Medulla oblongata (tissue), 1 donor: Measurements from ENCODE around the gene CAV1.

Source experiments
- DNase-seq: peaks from one replicate; pipeline ENCODE4 v3.0.0-alpha.2; 2015; ENCODE audit errors: extremely low spot score

The CAV1 gene

GRCh38 chr7:116503835-116504234 lies 21.0 kb upstream of the CAV1 start:
- DNase-seq = no peak

DNA sequence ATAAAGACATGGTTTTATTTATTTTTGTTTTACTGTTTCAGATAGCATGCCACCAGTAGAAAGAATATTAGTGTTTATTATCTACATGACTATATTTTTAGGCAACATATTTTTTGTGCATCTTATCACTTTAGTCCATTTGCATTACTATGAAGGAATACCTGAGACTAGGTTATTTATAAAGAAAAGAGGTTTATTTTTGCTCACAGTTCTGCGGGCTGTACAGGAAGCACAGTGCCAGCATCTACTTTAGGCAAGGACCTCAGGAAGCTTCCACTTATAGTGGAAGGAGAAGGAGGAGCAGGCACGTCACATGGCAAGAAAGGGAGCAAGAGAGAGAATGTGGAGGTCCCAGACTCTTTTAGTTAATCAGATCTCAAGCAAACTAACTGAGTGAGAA lies 19.6 kb upstream of the CAV1 start:
- DNase-seq = no peak

DNA sequence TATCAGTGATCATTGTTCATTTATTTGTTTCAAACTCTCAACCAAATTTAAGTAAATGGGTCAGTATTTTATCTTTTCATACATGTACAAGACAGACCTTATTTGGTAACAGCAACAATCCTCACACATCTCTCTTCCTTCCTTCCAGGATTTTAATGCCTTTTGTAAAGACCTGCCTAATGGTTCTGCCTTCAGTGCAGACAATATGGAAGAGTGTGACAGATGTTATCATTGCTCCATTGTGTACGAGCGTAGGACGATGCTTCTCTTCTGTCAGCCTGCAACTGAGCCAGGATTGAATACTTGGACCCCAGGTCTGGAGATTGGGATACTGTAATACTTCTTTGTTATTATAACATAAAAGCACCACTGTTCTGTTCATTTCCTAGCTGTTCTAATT lies 19.0 kb upstream of the CAV1 start:
- no peak for DNase-seq

GRCh38 chr7:116509982-116510579 lies 14.8 kb upstream of the CAV1 start:
- DNase-seq = no peak

GRCh38 chr7:116510795-116511194 lies 14.0 kb upstream of the CAV1 start:
- DNase-seq = no peak

- peak; percentile 69 for DNase-seq
Measured at GRCh38 chr7:116511552-116512519, 13.0 kb upstream of the CAV1 start.

DNA sequence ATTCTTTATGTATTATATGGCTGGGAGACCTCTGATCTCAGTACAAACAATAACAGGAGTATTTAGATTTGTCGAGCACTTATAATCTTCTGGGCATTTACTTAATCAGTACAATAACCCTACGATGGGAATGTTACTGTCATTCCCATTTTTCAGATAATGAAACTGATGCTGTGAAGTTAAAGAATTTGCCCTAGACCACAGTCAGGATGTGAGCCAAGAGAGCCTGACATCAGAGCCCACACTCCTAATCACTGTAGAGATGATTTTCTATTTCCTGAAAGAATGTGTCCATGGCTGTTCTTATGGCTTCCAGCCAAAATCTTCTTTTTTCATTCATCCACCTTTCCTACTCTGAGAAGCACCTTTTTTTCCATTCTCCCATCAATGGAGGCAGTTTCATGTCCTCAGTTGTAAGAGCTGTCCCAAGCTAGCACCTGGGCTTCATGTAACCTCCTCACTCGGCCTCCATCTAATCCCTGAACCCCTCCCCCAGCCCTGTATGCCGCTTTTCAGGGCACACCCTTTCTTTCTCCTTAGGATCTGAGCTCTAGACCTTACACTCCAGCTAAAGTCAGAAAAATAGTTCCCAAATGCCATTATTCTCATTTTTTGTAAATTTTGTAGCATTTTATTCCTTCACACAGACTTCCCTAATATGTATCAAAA lies 12.2 kb upstream of the CAV1 start:
- DNase-seq = no peak

- no peak for DNase-seq
Measured at GRCh38 chr7:116515584-116515983, 9.3 kb upstream of the CAV1 start.

DNA sequence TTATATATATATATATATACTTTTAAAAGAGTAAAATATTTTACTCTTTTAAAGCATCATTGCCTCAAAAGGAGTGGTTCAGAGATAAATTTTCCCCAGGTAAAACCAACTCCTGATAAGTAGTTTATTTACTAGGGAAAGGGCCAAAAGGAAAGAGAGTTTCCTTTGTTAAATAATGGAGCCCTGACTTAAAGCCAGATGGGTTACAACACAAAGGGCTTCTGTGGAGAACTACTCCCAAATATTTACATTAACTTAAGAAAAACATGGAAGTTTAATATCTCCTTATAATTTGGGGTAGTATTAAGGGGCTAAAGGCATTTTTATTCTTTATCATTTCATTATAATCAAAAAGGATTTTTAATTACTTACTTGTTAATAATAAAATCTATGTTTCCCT lies 8.5 kb upstream of the CAV1 start:
- no peak for DNase-seq

DNA sequence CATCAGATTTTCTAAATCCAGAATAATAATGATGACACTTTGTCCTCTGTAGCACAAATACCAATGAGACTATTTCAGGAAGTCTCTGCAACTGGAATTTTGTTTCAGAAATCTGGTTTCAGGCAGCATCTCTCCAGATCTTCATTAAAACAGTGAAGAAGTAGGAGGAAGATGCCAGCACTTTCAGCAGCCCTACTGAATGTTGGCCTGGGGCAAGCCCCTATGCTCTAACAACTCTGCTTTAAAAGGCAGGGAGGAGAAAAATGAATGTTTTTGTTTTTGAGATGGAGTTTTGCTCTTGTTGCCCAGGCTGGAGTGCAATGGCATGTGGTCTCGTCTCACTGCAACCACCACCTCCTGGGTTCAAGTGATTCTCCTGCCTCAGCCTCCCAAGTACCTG lies 7.2 kb upstream of the CAV1 start:
- no peak for DNase-seq

GRCh38 chr7:116518961-116519360 lies 5.9 kb upstream of the CAV1 start:
- no peak for DNase-seq

- no peak for DNase-seq
Measured at GRCh38 chr7:116521046-116521664, 3.7 kb upstream of the CAV1 start.

DNA sequence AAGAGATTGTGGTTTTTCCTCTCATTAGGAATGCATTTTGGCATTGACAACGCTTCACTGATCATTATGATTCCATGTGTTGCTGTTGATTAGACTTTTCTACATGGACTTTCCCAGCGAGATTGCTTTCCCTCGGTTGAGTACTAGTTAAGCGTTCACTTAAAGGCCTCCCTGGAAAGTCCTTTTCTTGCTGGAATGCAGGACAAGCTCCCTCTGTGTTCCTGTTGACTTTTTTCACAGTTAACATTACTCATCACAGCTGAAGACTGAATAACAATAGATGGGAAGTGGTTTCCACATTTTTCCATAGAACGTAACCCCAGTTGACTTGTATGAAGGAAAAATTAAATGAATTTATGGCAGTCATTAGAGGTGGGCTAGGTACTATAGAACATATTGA lies 2.6 kb upstream of the CAV1 start:
- no peak for DNase-seq

GRCh38 chr7:116524221-116524608 lies 621 bp upstream of the CAV1 start:
- DNase-seq = no peak

- DNase-seq = no peak
Measured at GRCh38 chr7:116525298-116525912, 569 bp downstream of the CAV1 start.

DNA sequence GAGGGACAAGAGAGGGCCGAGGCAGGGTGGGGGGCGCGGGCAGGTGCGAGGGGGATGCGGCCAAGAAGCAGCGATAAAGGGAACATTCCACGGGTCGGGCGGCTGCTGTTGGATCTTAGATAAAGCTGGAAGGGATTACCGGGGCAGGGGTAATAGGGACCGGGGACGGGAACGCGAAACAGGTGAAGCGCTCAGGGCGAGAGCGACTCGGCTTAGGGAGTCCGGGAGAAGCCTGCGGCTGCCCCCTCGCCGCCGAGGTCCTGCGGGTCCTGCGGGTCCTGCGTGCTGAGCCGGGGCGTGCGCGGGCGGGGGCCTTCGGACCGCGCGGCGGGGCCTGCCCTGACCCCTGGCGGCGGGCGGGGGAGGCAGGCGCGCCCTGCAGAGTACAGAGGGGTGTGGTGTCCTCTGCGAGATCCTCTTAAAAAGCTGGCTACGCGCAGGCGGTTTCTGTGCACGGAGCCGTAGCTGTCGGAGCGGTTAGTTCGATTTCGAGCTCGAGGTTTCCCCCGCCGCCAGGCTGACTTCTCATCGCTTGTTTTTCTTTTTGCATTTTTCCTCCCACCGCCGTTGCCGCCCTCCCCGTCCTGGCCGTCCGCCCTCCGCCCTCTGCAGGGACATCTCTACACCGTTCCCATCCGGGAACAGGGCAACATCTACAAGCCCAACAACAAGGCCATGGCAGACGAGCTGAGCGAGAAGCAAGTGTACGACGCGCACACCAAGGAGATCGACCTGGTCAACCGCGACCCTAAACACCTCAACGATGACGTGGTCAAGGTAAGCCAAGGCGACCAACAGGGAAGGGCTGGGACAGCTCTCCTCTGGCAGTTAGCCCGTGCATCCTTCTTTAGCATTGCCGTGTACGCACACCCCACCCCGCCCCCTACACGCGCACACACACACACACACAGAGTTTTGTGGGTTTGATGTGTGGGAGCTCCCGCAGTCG lies 1.4 kb downstream of the CAV1 start:
- peak; percentile 58 for DNase-seq

- DNase-seq = no peak
Measured at GRCh38 chr7:116526897-116527296, 2.1 kb downstream of the CAV1 start.

- no peak for DNase-seq
Measured at GRCh38 chr7:116527521-116527920, 2.7 kb downstream of the CAV1 start.

GRCh38 chr7:116528008-116528789 lies 3.4 kb downstream of the CAV1 start:
- no peak for DNase-seq

GRCh38 chr7:116529250-116529649 lies 4.4 kb downstream of the CAV1 start:
- no peak for DNase-seq
